Measurements from ENCODE around the gene PRM3. TPM values are rescaled to one million over a fixed set of nuclear protein-coding genes. Genes with fewer than 3 reads are reported as not detected.

Gene PRM3
- total and polyA plus RNA-seq, 4 donors: not detected

DNA sequence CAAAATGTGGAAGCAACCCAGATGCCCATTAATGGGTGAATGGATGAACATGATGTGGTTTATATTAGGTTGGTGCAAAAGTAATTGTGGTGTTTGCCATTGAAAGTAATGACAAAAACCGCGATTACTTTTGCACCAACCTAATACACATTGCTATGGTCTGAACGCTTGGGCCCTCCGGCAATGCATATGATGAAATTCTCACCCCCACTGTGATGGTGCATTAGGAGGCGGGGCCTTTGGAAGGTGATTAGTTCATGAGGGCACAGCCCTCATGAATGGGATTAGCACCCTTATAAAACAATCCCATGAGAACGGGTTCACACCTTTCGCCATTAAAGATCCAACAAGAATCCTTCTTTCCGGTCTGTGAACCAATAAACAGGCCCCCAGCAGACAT, 33.0 kb upstream of the PRM3 start:
- TF ChIP-seq HNF4A (conservative IDR thresholded peaks at IDR 0.05): no peak
- TF ChIP-seq FOXA2 (IDR thresholded peaks at IDR 0.05): no peak
- TF ChIP-seq YY1 (IDR thresholded peaks at IDR 0.05): no peak
- TF ChIP-seq JUND (IDR thresholded peaks at IDR 0.05): no peak
- TF ChIP-seq, protein P1, sequence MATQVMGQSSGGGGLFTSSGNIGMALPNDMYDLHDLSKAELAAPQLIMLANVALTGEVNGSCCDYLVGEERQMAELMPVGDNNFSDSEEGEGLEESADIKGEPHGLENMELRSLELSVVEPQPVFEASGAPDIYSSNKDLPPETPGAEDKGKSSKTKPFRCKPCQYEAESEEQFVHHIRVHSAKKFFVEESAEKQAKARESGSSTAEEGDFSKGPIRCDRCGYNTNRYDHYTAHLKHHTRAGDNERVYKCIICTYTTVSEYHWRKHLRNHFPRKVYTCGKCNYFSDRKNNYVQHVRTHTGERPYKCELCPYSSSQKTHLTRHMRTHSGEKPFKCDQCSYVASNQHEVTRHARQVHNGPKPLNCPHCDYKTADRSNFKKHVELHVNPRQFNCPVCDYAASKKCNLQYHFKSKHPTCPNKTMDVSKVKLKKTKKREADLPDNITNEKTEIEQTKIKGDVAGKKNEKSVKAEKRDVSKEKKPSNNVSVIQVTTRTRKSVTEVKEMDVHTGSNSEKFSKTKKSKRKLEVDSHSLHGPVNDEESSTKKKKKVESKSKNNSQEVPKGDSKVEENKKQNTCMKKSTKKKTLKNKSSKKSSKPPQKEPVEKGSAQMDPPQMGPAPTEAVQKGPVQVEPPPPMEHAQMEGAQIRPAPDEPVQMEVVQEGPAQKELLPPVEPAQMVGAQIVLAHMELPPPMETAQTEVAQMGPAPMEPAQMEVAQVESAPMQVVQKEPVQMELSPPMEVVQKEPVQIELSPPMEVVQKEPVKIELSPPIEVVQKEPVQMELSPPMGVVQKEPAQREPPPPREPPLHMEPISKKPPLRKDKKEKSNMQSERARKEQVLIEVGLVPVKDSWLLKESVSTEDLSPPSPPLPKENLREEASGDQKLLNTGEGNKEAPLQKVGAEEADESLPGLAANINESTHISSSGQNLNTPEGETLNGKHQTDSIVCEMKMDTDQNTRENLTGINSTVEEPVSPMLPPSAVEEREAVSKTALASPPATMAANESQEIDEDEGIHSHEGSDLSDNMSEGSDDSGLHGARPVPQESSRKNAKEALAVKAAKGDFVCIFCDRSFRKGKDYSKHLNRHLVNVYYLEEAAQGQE (IDR thresholded peaks at IDR 0.05): no peak
- no peak for TF ChIP-seq GABPA (IDR thresholded peaks at IDR 0.05 in 1 of 2, conservative IDR thresholded peaks at IDR 0.05 in 1 of 2)
- 91% methylated on average over 8 of the region's 8 CpGs for WGBS

DNA sequence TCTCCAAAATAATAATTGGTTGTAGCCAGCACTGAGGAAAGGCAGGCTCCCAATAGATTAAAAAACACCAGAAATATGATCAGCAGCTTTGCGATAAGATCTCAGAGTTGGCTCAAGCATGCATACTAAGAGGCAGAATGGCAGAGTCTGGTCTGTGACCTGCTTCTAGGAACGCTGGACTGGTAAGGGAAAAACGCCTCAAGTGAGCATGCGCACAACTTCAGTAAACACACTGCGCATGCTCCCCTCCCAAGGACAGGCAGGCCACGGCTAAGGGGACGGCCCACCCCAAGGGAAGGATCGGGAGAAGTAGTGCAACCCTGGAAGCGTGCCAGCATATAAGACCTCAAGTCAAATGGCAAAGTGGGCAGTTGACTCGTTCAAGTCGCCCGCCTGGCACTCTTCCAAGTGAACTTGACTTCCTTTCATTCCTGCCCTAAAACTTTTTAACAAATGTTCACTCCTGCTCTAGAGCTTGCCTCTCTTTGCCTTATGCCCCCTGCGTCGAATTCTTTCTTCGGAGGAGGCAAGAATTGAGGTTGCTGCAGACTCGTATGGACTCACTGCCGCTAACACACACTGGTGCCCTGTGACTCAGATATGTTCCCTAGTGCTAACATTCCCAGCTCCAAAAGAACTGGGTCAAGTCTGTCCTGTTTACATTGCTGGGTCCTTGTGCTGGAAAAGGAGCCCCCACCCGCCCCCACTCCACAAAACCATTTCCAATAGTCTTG, 30.1 kb upstream of the PRM3 start:
- no peak for DNase-seq (ENCODE audit: low spot score)
- no peaks in the 10 kb centered on the region for H3K9me3 ChIP-seq (ENCODE audit: control insufficient read depth in 4 of 4, low read length in 3 of 4)
- no peak for TF ChIP-seq RXRA (IDR thresholded peaks at IDR 0.05)
- TF ChIP-seq, protein P2, sequence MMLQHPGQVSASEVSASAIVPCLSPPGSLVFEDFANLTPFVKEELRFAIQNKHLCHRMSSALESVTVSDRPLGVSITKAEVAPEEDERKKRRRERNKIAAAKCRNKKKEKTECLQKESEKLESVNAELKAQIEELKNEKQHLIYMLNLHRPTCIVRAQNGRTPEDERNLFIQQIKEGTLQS (IDR thresholded peaks at IDR 0.05): no peak
- TF ChIP-seq, protein P3, sequence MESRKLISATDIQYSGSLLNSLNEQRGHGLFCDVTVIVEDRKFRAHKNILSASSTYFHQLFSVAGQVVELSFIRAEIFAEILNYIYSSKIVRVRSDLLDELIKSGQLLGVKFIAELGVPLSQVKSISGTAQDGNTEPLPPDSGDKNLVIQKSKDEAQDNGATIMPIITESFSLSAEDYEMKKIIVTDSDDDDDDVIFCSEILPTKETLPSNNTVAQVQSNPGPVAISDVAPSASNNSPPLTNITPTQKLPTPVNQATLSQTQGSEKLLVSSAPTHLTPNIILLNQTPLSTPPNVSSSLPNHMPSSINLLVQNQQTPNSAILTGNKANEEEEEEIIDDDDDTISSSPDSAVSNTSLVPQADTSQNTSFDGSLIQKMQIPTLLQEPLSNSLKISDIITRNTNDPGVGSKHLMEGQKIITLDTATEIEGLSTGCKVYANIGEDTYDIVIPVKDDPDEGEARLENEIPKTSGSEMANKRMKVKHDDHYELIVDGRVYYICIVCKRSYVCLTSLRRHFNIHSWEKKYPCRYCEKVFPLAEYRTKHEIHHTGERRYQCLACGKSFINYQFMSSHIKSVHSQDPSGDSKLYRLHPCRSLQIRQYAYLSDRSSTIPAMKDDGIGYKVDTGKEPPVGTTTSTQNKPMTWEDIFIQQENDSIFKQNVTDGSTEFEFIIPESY (IDR thresholded peaks at IDR 0.05): no peak
- TF ChIP-seq, protein P1 (IDR thresholded peaks at IDR 0.05): no peak
- TF ChIP-seq RAD21 (IDR thresholded peaks at IDR 0.05): no peak
- TF ChIP-seq GABPA (IDR thresholded peaks at IDR 0.05 in 1 of 2, conservative IDR thresholded peaks at IDR 0.05 in 1 of 2): no peak
- TF ChIP-seq EGR1 (IDR thresholded peaks at IDR 0.05; ENCODE audit: low read depth in 2 of 2): no peak
- WGBS: 83% methylated on average over 18 of the region's 18 CpGs
- no peaks in the 10 kb centered on the region for H3K36me3 ChIP-seq (ENCODE audit: control insufficient read depth in 4 of 4, insufficient read depth in 3 of 4, low read depth in 1 of 4, low read length in 3 of 4)
- H3K27ac ChIP-seq (ENCODE audit: low read depth in 1 of 2, low read length in 2 of 2): no peak overlapping the region
- no peaks in the 10 kb centered on the region for H3K27me3 ChIP-seq (ENCODE audit: control insufficient read depth in 4 of 4, insufficient read depth in 4 of 4, low read length in 3 of 4)
- H3K9ac ChIP-seq (ENCODE audit: low read depth in 1 of 2, low read length in 2 of 2): no peak overlapping the region
- no peak overlapping the region for H3K4me3 ChIP-seq (ENCODE audit: low read depth in 1 of 3, low read length in 3 of 3)
- H3K4me1 ChIP-seq (ENCODE audit: control insufficient read depth in 4 of 4, insufficient read depth in 4 of 4, low read length in 3 of 4): peaks cover 0 to 5% (median 1%) of the 10 kb centered on the region in 4 donors

More for the DNA sequence above, 33.0 kb upstream of the PRM3 start:
- no peak for DNase-seq (ENCODE audit: low spot score)
- Histone ChIP-seq H3K4me3 (ENCODE audit: low read depth in 1 of 3, low read length in 3 of 3) (no peak overlapping the region), H3K9me3 (ENCODE audit: control insufficient read depth in 4 of 4, low read length in 3 of 4) (no peaks in the 10 kb centered on the region), H3K27me3 (ENCODE audit: control insufficient read depth in 4 of 4, insufficient read depth in 4 of 4, low read length in 3 of 4) (no peaks in the 10 kb centered on the region), H3K9ac (ENCODE audit: low read depth in 1 of 2, low read length in 2 of 2) (no peak overlapping the region), H3K27ac (ENCODE audit: low read depth in 1 of 2, low read length in 2 of 2) (no peak overlapping the region), H3K4me1 (ENCODE audit: control insufficient read depth in 4 of 4, insufficient read depth in 4 of 4, low read length in 3 of 4) (peaks cover 0 to 5% (median 1%) of the 10 kb centered on the region in 4 donors), H3K36me3 (ENCODE audit: control insufficient read depth in 4 of 4, insufficient read depth in 3 of 4, low read depth in 1 of 4, low read length in 3 of 4) (no peaks in the 10 kb centered on the region)
